Measurements from ENCODE around the gene FAM3C.

Gene FAM3C

DNA sequence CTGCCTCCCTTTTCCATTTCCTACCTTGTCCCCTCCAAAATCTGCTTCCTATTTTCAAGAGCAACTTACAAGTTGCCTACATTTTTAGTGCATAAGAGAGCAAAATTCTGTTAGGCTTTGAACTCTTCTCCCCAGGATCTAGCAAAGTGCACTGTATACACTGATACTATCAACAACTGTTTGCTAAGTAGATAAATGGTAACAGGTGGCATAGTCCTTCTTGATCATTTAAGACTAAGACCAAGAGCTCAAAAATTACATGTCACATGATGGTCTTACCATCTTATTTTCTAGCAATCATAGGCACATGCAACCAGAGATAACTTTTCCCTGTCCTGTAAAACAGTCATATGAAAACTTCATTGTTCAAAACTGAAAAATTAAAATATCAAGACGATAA lies 16.2 kb downstream of the FAM3C start:
- Mint-ChIP-seq H3K27me3 (no peaks in the 10 kb centered on the region), H3K36me3 (ENCODE audit: low read depth) (peaks cover 52% of the 10 kb centered on the region), H3K4me3 (no peak overlapping the region), H3K9me3 (no peaks in the 10 kb centered on the region), H3K27ac (peak overlapping the region; percentile 18), H3K4me1 (peaks cover 72% of the 10 kb centered on the region)
- no peak for ATAC-seq
- no peak for DNase-seq

DNA sequence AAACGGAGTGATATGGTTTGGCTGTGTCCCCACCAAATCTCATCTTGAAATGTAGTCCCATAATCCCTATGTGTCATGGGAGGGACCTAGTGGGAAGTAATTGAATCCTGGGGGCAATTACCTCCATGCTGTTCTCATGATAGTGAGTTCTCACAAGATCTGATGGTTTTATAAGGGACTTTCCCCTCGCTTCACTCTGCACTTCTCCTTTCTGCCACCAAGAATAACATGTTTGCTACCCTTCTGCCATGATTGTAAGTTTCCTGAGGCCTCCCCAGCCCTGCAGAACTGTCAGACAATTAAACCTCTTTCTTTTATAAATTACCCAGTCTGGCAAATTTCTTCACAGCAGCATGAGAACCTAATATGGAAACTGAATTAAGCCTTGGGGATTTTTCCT lies 19.1 kb downstream of the FAM3C start:
- Mint-ChIP-seq H3K27ac (peak overlapping the region; percentile 37), H3K27me3 (no peaks in the 10 kb centered on the region), H3K4me3 (no peak overlapping the region), H3K4me1 (peaks cover 55% of the 10 kb centered on the region), H3K36me3 (ENCODE audit: low read depth) (peaks cover 47% of the 10 kb centered on the region), H3K9me3 (no peaks in the 10 kb centered on the region)
- no peak for DNase-seq
- ATAC-seq: peak; percentile 33

DNA sequence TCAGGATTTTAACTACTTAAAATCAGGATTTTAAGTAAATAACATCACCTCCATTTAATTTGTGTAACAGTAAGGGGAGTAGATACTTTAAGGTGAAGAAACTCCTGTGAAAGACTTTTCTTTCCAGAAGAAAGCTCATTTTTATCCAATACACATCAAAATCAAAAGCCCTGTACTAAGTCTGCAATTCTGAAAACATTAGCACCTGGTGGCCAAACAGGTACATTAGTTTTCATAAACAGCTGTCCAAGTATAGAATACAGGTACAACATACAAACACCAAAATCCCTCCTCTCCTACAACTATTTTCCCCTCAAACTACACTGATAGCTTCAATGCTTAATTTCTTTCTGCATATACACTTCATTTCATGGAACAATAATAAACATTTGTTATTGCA lies 22.9 kb downstream of the FAM3C start:
- ATAC-seq: no peak
- H3K9me3 Mint-ChIP-seq: no peaks in the 10 kb centered on the region
- peak overlapping the region; percentile 65 for H3K27ac Mint-ChIP-seq
- H3K4me3 Mint-ChIP-seq: no peak overlapping the region
- H3K36me3 Mint-ChIP-seq (ENCODE audit: low read depth): peaks cover 53% of the 10 kb centered on the region
- peaks cover 54% of the 10 kb centered on the region for H3K4me1 Mint-ChIP-seq
- no peak for DNase-seq
- no peaks in the 10 kb centered on the region for H3K27me3 Mint-ChIP-seq

DNA sequence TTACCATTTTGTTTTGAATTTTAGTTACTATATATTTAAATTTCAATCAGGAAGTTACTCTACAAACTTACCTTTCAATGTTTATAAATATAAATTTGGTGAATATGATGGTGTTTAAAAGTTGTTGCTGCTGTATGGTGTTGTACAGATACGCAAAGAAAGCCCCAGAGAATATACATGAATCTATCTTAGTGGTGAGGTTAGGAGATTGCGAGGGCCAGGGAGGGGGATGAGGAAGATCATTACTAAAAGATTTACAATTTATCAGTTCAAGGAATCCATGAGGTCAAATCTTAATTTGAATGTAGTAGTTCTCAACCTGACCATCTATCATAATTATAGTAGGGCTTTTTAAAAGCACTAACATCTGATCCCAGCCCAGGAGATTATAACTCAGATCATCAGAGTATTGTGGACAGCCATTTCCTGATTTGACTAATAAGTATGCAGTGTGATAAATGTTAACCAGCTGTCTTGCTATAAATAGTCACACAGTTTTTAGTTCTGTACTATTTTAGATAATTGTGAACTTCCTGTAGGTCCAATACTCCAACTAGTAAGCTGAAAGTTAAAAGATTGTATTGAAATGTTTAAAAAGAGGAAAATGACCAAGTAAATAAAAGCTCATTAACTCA lies 23.6 kb downstream of the FAM3C start:
- no peaks in the 10 kb centered on the region for H3K27me3 Mint-ChIP-seq
- H3K9me3 Mint-ChIP-seq: no peaks in the 10 kb centered on the region
- H3K27ac Mint-ChIP-seq: peak overlapping the region; percentile 87
- DNase-seq (no peak), ATAC-seq (peak; percentile 90)
- H3K36me3 Mint-ChIP-seq (ENCODE audit: low read depth): peaks cover 50% of the 10 kb centered on the region
- peak overlapping the region; percentile 55 for H3K4me3 Mint-ChIP-seq
- H3K4me1 Mint-ChIP-seq: peaks cover 52% of the 10 kb centered on the region

DNA sequence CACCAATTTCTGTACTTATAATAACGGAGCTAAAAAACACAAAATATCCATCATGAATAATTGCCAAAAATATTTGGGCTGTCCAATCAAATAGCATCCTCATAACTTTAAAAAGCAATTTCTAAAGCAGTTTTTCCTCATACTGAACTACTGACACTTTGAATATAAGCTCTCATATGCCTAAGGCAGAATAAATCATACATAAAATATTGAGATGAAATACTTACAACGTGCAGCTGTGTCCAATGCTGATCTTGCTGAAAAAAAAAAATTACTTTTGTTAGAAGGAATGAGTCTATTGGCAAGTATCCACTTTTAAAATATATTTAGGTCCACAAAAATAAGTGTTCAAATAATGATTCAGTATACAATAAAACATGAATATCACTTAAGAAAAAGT lies 24.2 kb downstream of the FAM3C start:
- Mint-ChIP-seq H3K9me3 (no peaks in the 10 kb centered on the region), H3K27ac (peak overlapping the region; percentile 17), H3K4me1 (peaks cover 48% of the 10 kb centered on the region), H3K4me3 (no peak overlapping the region), H3K36me3 (ENCODE audit: low read depth) (peaks cover 45% of the 10 kb centered on the region), H3K27me3 (no peaks in the 10 kb centered on the region)
- no peak for ATAC-seq
- no peak for DNase-seq

DNA sequence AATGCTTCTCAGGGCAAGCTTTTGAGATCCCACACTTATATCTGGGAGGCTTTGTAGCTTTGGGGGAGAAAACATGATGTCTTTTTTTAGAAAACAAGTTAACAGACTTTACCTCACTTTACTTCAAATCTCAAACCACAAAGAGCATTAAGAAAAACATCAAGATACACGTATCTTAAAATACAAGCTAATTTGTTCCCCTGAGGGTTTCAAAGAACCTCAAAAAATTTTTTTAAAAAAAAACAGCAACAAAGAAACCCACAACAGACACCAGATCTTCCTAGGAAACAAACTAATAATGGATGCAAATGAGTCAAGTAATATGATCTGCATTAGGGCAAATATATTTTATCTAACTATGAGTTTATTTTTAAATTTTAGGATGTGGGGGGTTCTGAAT lies 24.7 kb downstream of the FAM3C start:
- Mint-ChIP-seq H3K27ac (peak overlapping the region; percentile 17), H3K4me1 (peaks cover 48% of the 10 kb centered on the region), H3K4me3 (no peak overlapping the region), H3K9me3 (no peaks in the 10 kb centered on the region), H3K36me3 (ENCODE audit: low read depth) (peaks cover 45% of the 10 kb centered on the region), H3K27me3 (no peaks in the 10 kb centered on the region)
- ATAC-seq (no peak), DNase-seq (no peak)

DNA sequence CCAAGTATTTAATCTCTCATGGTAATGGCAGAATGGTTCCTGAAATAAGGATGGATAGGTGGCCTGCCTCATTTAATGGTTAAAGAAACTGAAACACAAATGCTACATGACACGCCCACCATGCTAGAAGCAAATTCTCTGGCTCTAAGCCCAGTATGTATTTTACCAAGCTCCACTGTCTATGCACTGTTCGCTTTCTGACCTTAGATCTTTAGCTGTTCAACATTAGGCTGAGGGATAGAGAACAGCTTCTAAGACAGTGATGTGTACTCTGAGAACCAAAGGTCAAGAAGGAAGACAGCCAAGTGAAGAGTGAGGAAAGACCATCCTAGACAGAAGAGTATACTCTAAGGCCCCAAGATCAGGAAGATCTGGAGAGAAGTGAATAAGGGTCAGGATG lies 26.6 kb downstream of the FAM3C start:
- H3K4me3 Mint-ChIP-seq: no peak overlapping the region
- ATAC-seq (peak; percentile 23), DNase-seq (no peak)
- H3K4me1 Mint-ChIP-seq: peaks cover 38% of the 10 kb centered on the region
- no peaks in the 10 kb centered on the region for H3K27me3 Mint-ChIP-seq
- H3K27ac Mint-ChIP-seq: peak overlapping the region; percentile 52
- no peaks in the 10 kb centered on the region for H3K9me3 Mint-ChIP-seq
- H3K36me3 Mint-ChIP-seq (ENCODE audit: low read depth): peaks cover 38% of the 10 kb centered on the region

DNA sequence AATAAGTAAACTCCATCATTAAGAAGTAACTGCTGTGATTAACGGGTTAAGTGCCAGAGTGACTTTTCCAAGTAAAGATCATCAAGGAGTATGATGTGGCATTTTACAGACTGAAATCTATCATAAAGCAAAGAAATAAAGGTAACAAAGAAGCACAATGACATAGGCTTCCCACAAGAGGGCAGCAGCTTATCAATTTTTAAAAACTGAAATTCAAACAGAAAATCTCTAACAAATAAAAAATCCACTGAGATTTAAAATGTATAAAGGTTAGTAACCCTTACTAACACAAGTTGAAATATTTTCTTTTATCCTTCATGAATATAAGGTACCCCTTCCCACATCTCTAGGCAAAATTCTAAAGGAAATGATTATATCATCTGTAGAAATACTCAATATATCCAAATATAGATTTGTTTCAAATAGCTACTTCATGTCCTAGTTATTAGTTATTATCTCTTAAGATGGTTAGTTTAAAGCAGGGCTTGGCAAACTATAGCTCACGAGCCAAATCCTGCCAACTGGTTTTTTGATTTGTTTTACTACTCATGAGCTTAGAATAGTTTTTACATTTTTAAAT lies 29.2 kb downstream of the FAM3C start:
- Mint-ChIP-seq H3K36me3 (ENCODE audit: low read depth) (peaks cover 37% of the 10 kb centered on the region), H3K27me3 (no peaks in the 10 kb centered on the region), H3K4me1 (peaks cover 25% of the 10 kb centered on the region), H3K4me3 (no peak overlapping the region), H3K27ac (no peak overlapping the region), H3K9me3 (no peaks in the 10 kb centered on the region)
- ATAC-seq (no peak), DNase-seq (no peak)

DNA sequence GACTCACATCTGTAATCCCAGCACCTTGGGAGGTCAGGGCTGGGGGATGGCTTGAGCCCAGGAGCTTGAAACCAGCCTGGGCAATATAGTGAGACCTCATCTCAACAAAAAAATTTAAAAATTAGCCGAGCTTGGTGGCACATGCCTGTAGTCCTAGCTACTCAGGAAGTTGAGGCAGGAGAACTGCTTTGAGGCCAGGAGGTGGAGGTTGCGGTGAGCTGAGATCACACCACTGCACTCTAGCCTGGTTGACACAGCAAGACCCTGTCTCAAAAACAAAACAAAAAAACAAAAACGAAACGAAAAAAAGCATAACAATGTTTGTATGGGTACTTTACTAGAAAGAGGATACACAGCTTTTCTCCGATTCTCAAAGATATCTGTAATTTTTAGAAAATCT lies 35.5 kb downstream of the FAM3C start:
- Mint-ChIP-seq H3K27ac (no peak overlapping the region), H3K36me3 (ENCODE audit: low read depth) (peaks cover 39% of the 10 kb centered on the region), H3K27me3 (no peaks in the 10 kb centered on the region), H3K4me1 (peaks cover 4% of the 10 kb centered on the region), H3K4me3 (no peak overlapping the region), H3K9me3 (no peaks in the 10 kb centered on the region)
- DNase-seq (no peak), ATAC-seq (no peak)

DNA sequence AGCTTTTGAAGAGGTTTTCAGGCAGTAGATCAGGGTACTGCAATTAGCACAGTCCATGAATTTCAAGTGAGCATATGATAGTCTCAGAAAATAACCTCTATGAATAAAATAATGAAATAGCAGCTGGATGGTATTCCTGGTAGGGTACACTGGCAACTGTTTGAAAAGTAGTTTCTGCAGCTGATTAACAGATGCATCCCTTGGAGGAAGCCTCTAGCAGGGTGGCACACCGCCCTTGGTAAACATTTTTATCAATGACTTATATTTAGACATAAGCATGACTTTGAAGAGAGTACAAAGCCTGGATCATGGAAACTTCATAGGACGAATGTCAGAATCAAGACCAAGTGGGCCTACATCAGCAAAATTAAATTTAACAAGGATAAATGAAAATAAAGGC lies 40.5 kb downstream of the FAM3C start:
- H3K27ac Mint-ChIP-seq: no peak overlapping the region
- H3K27me3 Mint-ChIP-seq: no peaks in the 10 kb centered on the region
- no peak overlapping the region for H3K4me3 Mint-ChIP-seq
- H3K4me1 Mint-ChIP-seq: no peaks in the 10 kb centered on the region
- peaks cover 43% of the 10 kb centered on the region for H3K36me3 Mint-ChIP-seq (ENCODE audit: low read depth)
- no peak for ATAC-seq
- H3K9me3 Mint-ChIP-seq: no peaks in the 10 kb centered on the region
- DNase-seq: no peak

DNA sequence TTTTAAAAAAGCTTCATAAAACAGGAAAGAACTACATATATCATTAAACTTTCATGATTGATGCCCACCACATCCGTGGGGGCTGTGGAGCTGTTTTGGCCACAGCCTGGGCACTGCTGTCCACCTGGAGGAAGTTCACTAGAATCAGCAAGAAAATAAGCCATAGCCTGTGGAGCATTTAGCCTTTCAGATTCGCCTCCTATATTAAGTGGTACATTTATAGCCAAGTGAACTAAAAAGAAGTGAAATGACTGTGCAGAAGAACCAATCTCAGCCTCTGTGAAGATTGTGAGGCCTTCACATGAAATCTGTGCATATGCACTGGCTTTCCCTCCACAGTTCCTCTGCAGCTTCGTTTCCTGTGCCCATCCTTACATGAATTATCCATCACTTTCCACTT lies 43.8 kb downstream of the FAM3C start:
- no peak overlapping the region for H3K27ac Mint-ChIP-seq
- peaks cover 42% of the 10 kb centered on the region for H3K36me3 Mint-ChIP-seq (ENCODE audit: low read depth)
- no peaks in the 10 kb centered on the region for H3K9me3 Mint-ChIP-seq
- H3K4me3 Mint-ChIP-seq: no peak overlapping the region
- ATAC-seq (no peak), DNase-seq (no peak)
- H3K4me1 Mint-ChIP-seq: no peaks in the 10 kb centered on the region
- H3K27me3 Mint-ChIP-seq: no peaks in the 10 kb centered on the region

DNA sequence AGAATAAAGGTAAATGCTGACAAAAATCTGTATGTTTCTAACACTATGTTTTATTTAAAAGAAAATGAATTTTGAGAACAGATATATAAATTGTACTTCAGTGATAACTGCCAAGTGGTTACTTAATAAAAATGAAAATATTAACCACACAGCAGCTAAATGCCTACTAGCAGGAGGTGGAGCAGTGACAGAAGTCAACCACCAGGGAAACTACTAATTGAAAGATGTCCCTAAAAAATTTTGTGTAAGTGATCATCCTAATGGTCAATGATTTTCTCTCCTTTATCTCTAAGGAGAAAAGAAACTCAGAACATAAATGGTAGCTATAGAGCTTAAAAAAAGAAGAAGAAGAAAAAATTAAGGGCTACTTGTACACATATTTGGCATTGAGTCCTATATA lies 44.4 kb downstream of the FAM3C start:
- H3K9me3 Mint-ChIP-seq: no peaks in the 10 kb centered on the region
- H3K4me1 Mint-ChIP-seq: no peaks in the 10 kb centered on the region
- H3K27me3 Mint-ChIP-seq: no peaks in the 10 kb centered on the region
- H3K27ac Mint-ChIP-seq: no peak overlapping the region
- DNase-seq (no peak), ATAC-seq (no peak)
- peaks cover 43% of the 10 kb centered on the region for H3K36me3 Mint-ChIP-seq (ENCODE audit: low read depth)
- no peak overlapping the region for H3K4me3 Mint-ChIP-seq

DNA sequence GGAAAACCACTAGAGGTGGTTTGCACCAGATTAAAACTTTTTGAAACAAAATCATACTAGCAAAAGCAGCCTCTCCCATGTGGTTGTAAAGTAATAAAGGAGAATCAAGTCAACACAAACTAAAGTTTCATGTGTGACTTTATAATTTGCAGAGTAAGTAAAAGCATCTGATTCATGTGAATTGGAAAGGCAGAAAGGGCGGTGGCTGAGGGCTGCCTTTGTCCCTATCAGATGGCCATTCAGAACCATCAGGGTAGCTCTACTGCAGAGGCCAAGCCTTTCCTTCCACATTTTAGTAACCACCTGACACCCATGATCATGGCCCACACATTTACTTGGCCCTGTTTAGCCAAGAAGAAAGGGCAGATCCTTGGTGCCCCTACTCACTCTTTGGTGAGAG lies 51.6 kb downstream of the FAM3C start:
- Mint-ChIP-seq H3K27ac (no peak overlapping the region), H3K9me3 (no peaks in the 10 kb centered on the region)
- ATAC-seq: no peak

DNA sequence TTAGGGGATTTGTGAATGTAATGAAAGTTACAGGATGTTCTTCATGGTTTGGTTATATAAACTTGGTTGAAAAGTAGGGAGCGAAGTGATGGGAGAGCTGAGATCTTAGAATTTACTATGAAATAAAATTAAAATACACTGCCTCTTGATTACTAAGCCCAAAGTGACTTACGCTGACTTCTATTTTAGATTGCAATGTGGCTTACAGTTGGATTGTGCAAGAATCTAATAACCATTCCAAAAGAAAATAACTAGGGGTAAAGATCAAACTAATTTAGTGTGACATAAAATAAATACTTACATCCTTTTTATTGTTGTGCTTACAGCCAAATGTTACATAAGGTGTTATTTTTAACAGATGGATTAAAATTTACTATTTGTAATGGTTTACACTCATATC lies 52.0 kb downstream of the FAM3C start:
- H3K36me3 Mint-ChIP-seq (ENCODE audit: low read depth): peaks cover 26% of the 10 kb centered on the region
- H3K9me3 Mint-ChIP-seq: no peaks in the 10 kb centered on the region
- no peak overlapping the region for H3K27ac Mint-ChIP-seq
- ATAC-seq (no peak), DNase-seq (no peak)
- H3K4me1 Mint-ChIP-seq: no peaks in the 10 kb centered on the region
- H3K4me3 Mint-ChIP-seq: no peak overlapping the region
- H3K27me3 Mint-ChIP-seq: no peaks in the 10 kb centered on the region

More for the DNA sequence above, 51.6 kb downstream of the FAM3C start:
- H3K4me3 Mint-ChIP-seq: no peak overlapping the region
- no peaks in the 10 kb centered on the region for H3K4me1 Mint-ChIP-seq
- no peak for DNase-seq
- H3K36me3 Mint-ChIP-seq (ENCODE audit: low read depth): peaks cover 26% of the 10 kb centered on the region
- H3K27me3 Mint-ChIP-seq: no peaks in the 10 kb centered on the region

DNA sequence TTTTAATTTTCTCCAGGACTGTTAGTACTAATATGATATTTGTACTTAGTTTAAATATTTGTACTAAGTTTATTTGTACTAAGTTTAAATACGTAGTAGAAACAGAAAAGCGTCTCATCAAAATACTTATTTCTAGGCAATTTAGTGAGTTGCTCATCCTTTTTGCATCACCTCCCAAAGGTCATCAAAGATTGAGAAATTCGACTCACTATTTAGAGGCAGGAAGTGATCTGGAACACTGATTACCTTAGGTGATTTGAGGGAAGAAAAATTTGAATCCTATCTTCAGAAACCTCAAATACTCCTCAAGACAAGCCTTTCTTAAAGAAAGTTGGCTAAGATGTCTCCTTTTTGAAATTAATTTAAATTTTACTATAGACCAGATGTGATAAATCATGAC lies 52.8 kb downstream of the FAM3C start:
- Mint-ChIP-seq H3K9me3 (no peaks in the 10 kb centered on the region), H3K4me3 (no peak overlapping the region), H3K27ac (no peak overlapping the region), H3K36me3 (ENCODE audit: low read depth) (peaks cover 30% of the 10 kb centered on the region), H3K27me3 (no peaks in the 10 kb centered on the region), H3K4me1 (no peaks in the 10 kb centered on the region)
- no peak for DNase-seq
- no peak for ATAC-seq

DNA sequence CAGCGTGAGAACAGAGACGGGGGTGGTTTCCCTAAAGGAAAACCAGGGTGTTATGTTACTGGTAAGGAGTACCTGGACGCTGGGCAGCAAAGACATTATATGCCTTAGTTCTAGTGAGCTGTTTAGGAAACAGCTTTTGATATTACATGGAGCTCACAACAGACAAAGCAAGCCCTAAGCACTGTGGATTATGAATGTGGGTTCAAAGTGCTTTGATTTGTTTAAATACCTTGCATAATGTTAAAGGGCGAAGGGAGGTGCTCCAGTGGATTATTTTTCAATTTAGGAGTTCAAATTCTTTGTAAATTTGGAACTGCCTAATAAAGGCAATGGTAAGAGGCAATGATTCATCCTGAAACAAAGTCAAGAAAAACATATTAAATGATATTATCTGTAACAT lies 53.5 kb downstream of the FAM3C start:
- Mint-ChIP-seq H3K9me3 (no peaks in the 10 kb centered on the region), H3K4me1 (no peaks in the 10 kb centered on the region), H3K36me3 (ENCODE audit: low read depth) (peaks cover 28% of the 10 kb centered on the region), H3K27ac (no peak overlapping the region), H3K4me3 (no peak overlapping the region), H3K27me3 (no peaks in the 10 kb centered on the region)
- DNase-seq (no peak), ATAC-seq (no peak)

Data from activated naive CD8-positive, alpha-beta T cell treated with anti-CD3 and anti-CD28 coated beads, Interleukin-2, amount 50 U/mL, for 24 hours (primary cell).